ENCODE results near the gene FAAP24.
"Not testable (repeated sequence)": the region's sequence is repeated elsewhere in the genome, so short reads cannot be mapped to it uniquely, and the experiment has no call there.

FAAP24 gene

DNA sequence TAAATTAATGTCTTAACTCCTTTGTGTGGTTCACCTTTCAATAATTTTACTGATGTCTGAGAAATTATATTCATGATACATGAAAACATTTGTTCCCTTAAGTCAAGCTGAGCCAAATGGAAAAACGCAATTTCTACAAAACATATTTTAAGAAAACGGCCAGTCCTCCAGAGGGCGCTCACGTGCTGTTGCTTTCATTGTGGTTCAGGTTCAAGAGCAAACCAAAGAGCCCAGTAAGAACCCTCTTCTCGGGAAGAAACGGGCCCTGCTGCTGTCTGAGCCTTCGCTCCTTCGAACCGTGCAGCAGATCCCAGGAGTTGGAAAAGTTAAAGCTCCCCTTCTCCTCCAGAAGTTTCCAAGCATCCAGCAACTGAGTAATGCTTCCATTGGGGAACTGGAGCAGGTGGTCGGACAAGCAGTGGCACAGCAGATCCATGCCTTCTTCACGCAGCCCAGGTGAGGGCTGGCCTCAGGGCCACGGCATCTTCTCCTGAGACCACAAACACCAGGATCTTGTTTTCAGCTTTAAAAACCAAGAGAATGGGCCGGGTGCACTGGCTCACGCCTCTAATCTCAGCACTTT lies 4.3 kb downstream of the FAAP24 start:
- Histone ChIP-seq H3K4me3 (ENCODE audit: low read length) (no peak overlapping the region), H3K9ac (ENCODE audit: low read length) (no peak overlapping the region), H3K9me3 (ENCODE audit: control insufficient read depth, low read depth, low read length) (no peaks in the 10 kb centered on the region), H3K36me3 (ENCODE audit: control insufficient read depth, low read depth, low read length) (peaks cover 16% of the 10 kb centered on the region), H3K27ac (ENCODE audit: low read length) (no peak overlapping the region), H3K27me3 (ENCODE audit: control insufficient read depth, insufficient read depth, low read length) (no peaks in the 10 kb centered on the region), H3K4me1 (ENCODE audit: control insufficient read depth, low read depth, low read length) (no peaks in the 10 kb centered on the region)

- H3K27ac ChIP-seq (ENCODE audit: low read length) = no peak overlapping the region
- no peaks in the 10 kb centered on the region for H3K4me1 ChIP-seq (ENCODE audit: control insufficient read depth, low read depth, low read length)
- H3K9me3 ChIP-seq (ENCODE audit: control insufficient read depth, low read depth, low read length) = no peaks in the 10 kb centered on the region
- H3K27me3 ChIP-seq (ENCODE audit: control insufficient read depth, insufficient read depth, low read length) = no peaks in the 10 kb centered on the region
- peaks cover 16% of the 10 kb centered on the region for H3K36me3 ChIP-seq (ENCODE audit: control insufficient read depth, low read depth, low read length)
- no peak overlapping the region for H3K4me3 ChIP-seq (ENCODE audit: low read length)
- H3K9ac ChIP-seq (ENCODE audit: low read length) = no peak overlapping the region
Observed at GRCh38 chr19:32977280-32977679, 5.2 kb downstream of the FAAP24 start.

- H3K9me3 ChIP-seq (ENCODE audit: control insufficient read depth, low read depth, low read length); H3K27me3 ChIP-seq (ENCODE audit: control insufficient read depth, insufficient read depth, low read length); H3K27ac ChIP-seq (ENCODE audit: low read length); H3K4me1 ChIP-seq (ENCODE audit: control insufficient read depth, low read depth, low read length); H3K9ac ChIP-seq (ENCODE audit: low read length); H3K4me3 ChIP-seq (ENCODE audit: low read length): not testable (repeated sequence)
- H3K36me3 ChIP-seq (ENCODE audit: control insufficient read depth, low read depth, low read length) = peaks cover 16% of the 10 kb centered on the region
Observed at GRCh38 chr19:32977813-32978212, 5.8 kb downstream of the FAAP24 start.

DNA sequence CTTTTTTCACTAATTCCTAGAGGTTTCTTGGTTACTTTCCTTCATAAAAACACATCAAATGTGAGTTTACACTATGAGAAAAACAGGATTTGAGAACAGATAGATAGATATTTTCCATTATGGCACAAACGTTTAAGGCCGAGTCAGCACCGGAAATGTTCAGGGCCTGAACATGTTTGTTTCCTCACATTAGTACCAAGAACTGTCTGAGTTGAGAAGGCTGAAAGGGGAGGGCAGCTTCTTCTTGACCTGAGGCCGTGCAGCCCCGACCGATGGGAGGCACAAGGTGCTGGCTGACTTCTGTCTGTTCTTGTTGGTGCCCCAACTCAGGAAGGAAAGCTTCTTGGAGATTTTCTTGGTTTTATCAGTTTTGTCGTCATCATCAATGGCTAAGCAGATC lies 7.8 kb downstream of the FAAP24 start:
- H3K27ac ChIP-seq (ENCODE audit: low read length); H3K4me3 ChIP-seq (ENCODE audit: low read length); H3K9ac ChIP-seq (ENCODE audit: low read length): not testable (repeated sequence)

GRCh38 chr19:32982488-32982887 lies 10.4 kb downstream of the FAAP24 start:
- not testable (repeated sequence) for H3K9ac ChIP-seq (ENCODE audit: low read length); H3K27me3 ChIP-seq (ENCODE audit: control insufficient read depth, insufficient read depth, low read length); H3K9me3 ChIP-seq (ENCODE audit: control insufficient read depth, low read depth, low read length); H3K4me3 ChIP-seq (ENCODE audit: low read length); H3K27ac ChIP-seq (ENCODE audit: low read length); H3K4me1 ChIP-seq (ENCODE audit: control insufficient read depth, low read depth, low read length)
- peaks cover 18% of the 10 kb centered on the region for H3K36me3 ChIP-seq (ENCODE audit: control insufficient read depth, low read depth, low read length)

More for the DNA sequence above, 7.8 kb downstream of the FAAP24 start:
- H3K9me3 ChIP-seq (ENCODE audit: control insufficient read depth, low read depth, low read length); H3K4me1 ChIP-seq (ENCODE audit: control insufficient read depth, low read depth, low read length); H3K27me3 ChIP-seq (ENCODE audit: control insufficient read depth, insufficient read depth, low read length): not testable (repeated sequence)
- H3K36me3 ChIP-seq (ENCODE audit: control insufficient read depth, low read depth, low read length) = peaks cover 16% of the 10 kb centered on the region

DNA sequence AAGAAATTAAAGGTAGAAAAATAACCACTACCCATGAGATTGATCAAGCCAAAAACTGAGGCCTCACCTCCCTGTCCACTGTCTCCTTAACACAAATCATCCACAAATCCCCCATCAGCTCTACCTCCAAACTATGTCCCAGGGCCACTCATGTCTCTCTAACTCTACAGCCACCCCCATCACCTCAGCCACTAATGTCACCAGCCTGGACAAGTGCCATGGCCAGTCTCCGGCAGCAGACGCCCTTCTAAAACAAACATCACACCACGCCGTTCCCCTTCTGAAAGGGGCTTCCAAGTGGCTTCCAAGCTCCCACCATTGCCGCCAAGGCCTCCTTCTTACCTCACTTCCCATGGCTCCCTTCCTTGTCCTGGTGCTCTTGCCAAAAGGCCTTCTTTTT lies 16.2 kb downstream of the FAAP24 start:
- not testable (repeated sequence) for H3K27me3 ChIP-seq (ENCODE audit: control insufficient read depth, insufficient read depth, low read length); H3K4me1 ChIP-seq (ENCODE audit: control insufficient read depth, low read depth, low read length); H3K27ac ChIP-seq (ENCODE audit: low read length); H3K9me3 ChIP-seq (ENCODE audit: control insufficient read depth, low read depth, low read length); H3K4me3 ChIP-seq (ENCODE audit: low read length); H3K9ac ChIP-seq (ENCODE audit: low read length)
- H3K36me3 ChIP-seq (ENCODE audit: control insufficient read depth, low read depth, low read length) = peaks cover 24% of the 10 kb centered on the region

DNA sequence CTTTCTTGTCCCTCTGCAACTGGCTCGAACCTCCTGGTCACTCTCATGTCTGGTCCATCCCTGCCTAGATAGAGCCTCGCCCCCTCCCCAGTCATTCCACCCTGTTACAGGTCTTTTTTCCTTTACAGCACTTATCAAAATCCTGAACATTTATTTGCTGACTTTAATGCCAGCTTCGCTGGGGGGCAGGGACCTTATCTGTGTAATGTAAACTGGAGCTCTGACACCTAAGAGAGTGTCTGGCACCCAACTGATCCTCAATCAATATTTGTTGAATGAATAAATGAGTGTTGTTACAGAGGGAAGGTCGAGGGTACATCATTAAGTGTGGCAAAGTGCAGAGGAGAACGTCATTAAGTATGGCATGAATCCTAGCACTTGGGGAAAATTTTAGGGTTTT lies 16.7 kb downstream of the FAAP24 start:
- Histone ChIP-seq H3K4me3 (ENCODE audit: low read length) (no peak overlapping the region), H3K27ac (ENCODE audit: low read length) (no peak overlapping the region), H3K36me3 (ENCODE audit: control insufficient read depth, low read depth, low read length) (peaks cover 26% of the 10 kb centered on the region), H3K4me1 (ENCODE audit: control insufficient read depth, low read depth, low read length) (no peaks in the 10 kb centered on the region), H3K9me3 (ENCODE audit: control insufficient read depth, low read depth, low read length) (no peaks in the 10 kb centered on the region), H3K9ac (ENCODE audit: low read length) (no peak overlapping the region), H3K27me3 (ENCODE audit: control insufficient read depth, insufficient read depth, low read length) (no peaks in the 10 kb centered on the region)

DNA sequence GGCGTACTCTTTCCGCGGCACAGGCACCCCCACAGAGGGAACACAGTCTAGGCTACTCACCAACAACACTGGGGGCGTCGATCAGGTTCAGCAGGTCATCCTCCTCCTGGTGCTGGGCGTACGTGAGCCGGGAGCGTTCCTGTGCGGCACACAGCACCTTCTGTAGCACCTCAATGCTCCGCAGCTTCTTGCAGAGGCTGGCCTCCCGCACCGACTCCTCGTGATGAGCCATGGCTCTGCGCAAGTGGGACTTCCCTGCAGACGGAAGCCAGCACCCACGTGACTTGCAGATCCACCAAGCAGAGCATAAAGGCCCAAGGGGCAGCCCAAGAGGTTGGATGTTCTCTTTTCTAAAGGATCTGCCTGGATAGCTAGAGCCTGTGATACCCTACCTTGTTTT lies 23.9 kb downstream of the FAAP24 start:
- peaks cover 35% of the 10 kb centered on the region for H3K36me3 ChIP-seq (ENCODE audit: control insufficient read depth, low read depth, low read length)
- H3K4me3 ChIP-seq (ENCODE audit: low read length); H3K27me3 ChIP-seq (ENCODE audit: control insufficient read depth, insufficient read depth, low read length); H3K9ac ChIP-seq (ENCODE audit: low read length); H3K4me1 ChIP-seq (ENCODE audit: control insufficient read depth, low read depth, low read length); H3K27ac ChIP-seq (ENCODE audit: low read length); H3K9me3 ChIP-seq (ENCODE audit: control insufficient read depth, low read depth, low read length): not testable (repeated sequence)

GRCh38 chr19:32997061-32997464 lies 25.0 kb downstream of the FAAP24 start:
- H3K9ac ChIP-seq (ENCODE audit: low read length); H3K4me3 ChIP-seq (ENCODE audit: low read length); H3K27ac ChIP-seq (ENCODE audit: low read length); H3K27me3 ChIP-seq (ENCODE audit: control insufficient read depth, insufficient read depth, low read length); H3K4me1 ChIP-seq (ENCODE audit: control insufficient read depth, low read depth, low read length); H3K9me3 ChIP-seq (ENCODE audit: control insufficient read depth, low read depth, low read length): not testable (repeated sequence)
- H3K36me3 ChIP-seq (ENCODE audit: control insufficient read depth, low read depth, low read length) = peaks cover 29% of the 10 kb centered on the region

DNA sequence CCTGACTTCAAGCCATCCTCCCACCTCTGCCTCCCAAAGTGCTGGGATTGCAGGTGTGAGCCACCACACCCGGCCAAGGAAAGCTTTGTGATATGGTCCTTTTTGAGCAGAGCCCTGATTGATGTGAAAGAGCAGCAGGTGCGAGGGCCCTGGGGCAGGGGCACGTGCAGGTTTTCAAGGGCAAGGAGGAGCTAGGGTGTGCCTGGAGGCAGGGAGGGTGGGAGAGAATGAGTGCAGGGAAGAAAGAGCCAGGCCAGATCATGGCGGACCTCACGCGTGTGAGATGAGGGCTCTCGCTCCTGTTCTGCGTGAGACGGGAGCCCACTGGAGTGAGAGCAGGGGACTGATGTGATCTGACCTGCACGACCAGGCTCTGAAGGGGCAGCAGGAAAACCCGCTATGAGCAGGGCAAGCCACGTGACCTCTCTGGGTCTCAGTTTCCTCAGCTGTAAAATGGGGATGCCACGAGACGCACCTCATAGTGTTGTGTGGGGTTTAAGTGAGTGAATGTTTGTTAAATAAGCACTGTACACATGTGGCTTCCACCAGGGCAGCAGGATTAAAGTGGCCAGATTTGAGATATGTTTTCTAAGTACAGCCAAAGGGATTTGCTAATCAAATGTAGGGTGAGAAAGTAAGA lies 25.8 kb downstream of the FAAP24 start:
- peaks cover 29% of the 10 kb centered on the region for H3K36me3 ChIP-seq (ENCODE audit: control insufficient read depth, low read depth, low read length)
- no peak overlapping the region for H3K27ac ChIP-seq (ENCODE audit: low read length)
- H3K9ac ChIP-seq (ENCODE audit: low read length) = no peak overlapping the region
- H3K9me3 ChIP-seq (ENCODE audit: control insufficient read depth, low read depth, low read length) = no peaks in the 10 kb centered on the region
- no peaks in the 10 kb centered on the region for H3K27me3 ChIP-seq (ENCODE audit: control insufficient read depth, insufficient read depth, low read length)
- H3K4me1 ChIP-seq (ENCODE audit: control insufficient read depth, low read depth, low read length) = no peaks in the 10 kb centered on the region
- no peak overlapping the region for H3K4me3 ChIP-seq (ENCODE audit: low read length)

GRCh38 chr19:32998722-32999121 lies 26.7 kb downstream of the FAAP24 start:
- Histone ChIP-seq H3K9ac (ENCODE audit: low read length) (no peak overlapping the region), H3K27ac (ENCODE audit: low read length) (no peak overlapping the region), H3K4me3 (ENCODE audit: low read length) (no peak overlapping the region), H3K9me3 (ENCODE audit: control insufficient read depth, low read depth, low read length) (no peaks in the 10 kb centered on the region), H3K27me3 (ENCODE audit: control insufficient read depth, insufficient read depth, low read length) (no peaks in the 10 kb centered on the region), H3K36me3 (ENCODE audit: control insufficient read depth, low read depth, low read length) (peaks cover 27% of the 10 kb centered on the region), H3K4me1 (ENCODE audit: control insufficient read depth, low read depth, low read length) (no peaks in the 10 kb centered on the region)

GRCh38 chr19:33000510-33000909 lies 28.5 kb downstream of the FAAP24 start:
- Histone ChIP-seq H3K27ac (ENCODE audit: low read length) (no peak overlapping the region), H3K4me1 (ENCODE audit: control insufficient read depth, low read depth, low read length) (no peaks in the 10 kb centered on the region)

More at GRCh38 chr19:33000510-33000909, 28.5 kb downstream of the FAAP24 start:
- no peaks in the 10 kb centered on the region for H3K9me3 ChIP-seq (ENCODE audit: control insufficient read depth, low read depth, low read length)
- H3K4me3 ChIP-seq (ENCODE audit: low read length) = no peak overlapping the region
- H3K9ac ChIP-seq (ENCODE audit: low read length) = no peak overlapping the region
- no peaks in the 10 kb centered on the region for H3K27me3 ChIP-seq (ENCODE audit: control insufficient read depth, insufficient read depth, low read length)
- H3K36me3 ChIP-seq (ENCODE audit: control insufficient read depth, low read depth, low read length) = peaks cover 19% of the 10 kb centered on the region
